Fibroblast of pulmonary artery (primary cell): ENCODE results near the gene PTPRN2.

ENCODE experiments used
- DNase-seq: peaks from one replicate; pipeline ENCODE4 v3.0.0-alpha.2; 2010; ENCODE audit warnings: low read depth
- H3K4me3 ChIP-seq: replicated peaks from 2 replicates; pipeline ENCODE4 v1.5.1; 2011; ENCODE audit warnings: low read depth, mild to moderate bottlenecking, control low read depth, low read length, moderate library complexity
- CTCF ChIP-seq: IDR thresholded peaks from 2 replicates; pipeline ENCODE4 v1.5.1; 2011; ENCODE audit warnings: mild to moderate bottlenecking, control low read depth, low read length, inconsistent platforms; ENCODE audit errors: missing control alignments

PTPRN2 gene

GRCh38 chr7:158405324-158405723 is 182.3 kb downstream of the PTPRN2 start:
- no peak overlapping the region for H3K4me3 ChIP-seq
- no peak for TF ChIP-seq CTCF
- no peak for DNase-seq

GRCh38 chr7:158404031-158404761 is 183.4 kb downstream of the PTPRN2 start:
- no peak for DNase-seq
- TF ChIP-seq CTCF, result no peak

GRCh38 chr7:158403013-158403821 is 184.4 kb downstream of the PTPRN2 start:
- TF ChIP-seq CTCF, result no peak
- no peak overlapping the region for H3K4me3 ChIP-seq
- DNase-seq, result no peak

More at GRCh38 chr7:158404031-158404761, 183.4 kb downstream of the PTPRN2 start:
- H3K4me3 ChIP-seq, result no peak overlapping the region

- H3K4me3 ChIP-seq, result no peak overlapping the region
- no peak for DNase-seq
- TF ChIP-seq CTCF, result no peak
These were observed 185.2 kb downstream of the PTPRN2 start for GRCh38 chr7:158402471-158402870.

- DNase-seq, result no peak
- no peak for TF ChIP-seq CTCF
- H3K4me3 ChIP-seq, result no peak overlapping the region
These were observed 185.8 kb downstream of the PTPRN2 start for GRCh38 chr7:158401826-158402225.

- no peak overlapping the region for H3K4me3 ChIP-seq
- DNase-seq, result no peak
- no peak for TF ChIP-seq CTCF
These were observed 186.3 kb downstream of the PTPRN2 start for GRCh38 chr7:158401295-158401694.
